SIG-M5 treated with dmso at 0.1 percent for 504 hours (cell line): ENCODE data around the gene DACH1.

Experiments used
- DNase-seq: peaks from one replicate; lab custom pipeline; 2025; ENCODE audit not compliant: unreplicated experiment; lab: John Stamatoyannopoulos, UW

DACH1 gene

DNA sequence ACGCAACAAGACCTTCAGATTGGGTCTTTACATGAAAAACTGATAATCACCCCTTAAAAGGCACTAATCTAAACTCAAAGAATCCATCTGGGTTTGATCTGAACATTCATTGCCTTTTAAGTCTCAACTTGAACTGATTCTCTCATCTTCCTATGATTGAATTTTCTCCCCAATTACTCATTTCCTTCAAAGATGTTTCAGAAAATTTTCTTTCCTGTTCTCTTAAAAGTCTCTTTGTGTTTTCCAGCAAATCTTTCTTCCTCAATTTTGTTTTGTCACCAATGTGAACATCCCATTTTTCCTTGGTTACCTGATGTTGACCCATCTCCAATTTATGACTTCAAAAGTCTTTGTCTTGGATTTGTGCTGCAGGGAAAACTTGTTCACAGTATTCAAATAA lies 234.3 kb downstream of the DACH1 start:
- no peak for DNase-seq

- no peak for DNase-seq
These were observed 234.8 kb downstream of the DACH1 start for GRCh38 chr13:71632206-71632605.

DNA sequence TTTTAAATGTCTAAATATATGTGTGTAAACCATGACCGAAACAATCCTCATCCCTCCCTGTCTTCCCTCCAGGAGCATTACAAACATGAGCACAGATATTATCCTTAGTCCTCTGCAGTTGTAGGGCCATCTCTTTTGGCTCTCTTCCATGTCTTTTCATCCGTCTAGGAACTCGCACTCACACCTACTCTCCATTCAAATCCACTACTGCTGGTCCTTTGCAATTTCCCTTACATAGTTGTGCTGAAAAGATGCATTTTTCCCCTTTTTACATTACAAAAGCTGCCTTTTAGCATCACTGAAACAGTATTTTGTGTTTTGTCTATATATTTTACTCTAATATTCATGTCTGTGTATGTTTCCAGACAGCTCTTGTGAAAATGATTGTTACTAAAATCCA lies 237.8 kb downstream of the DACH1 start:
- DNase-seq = no peak

DNA sequence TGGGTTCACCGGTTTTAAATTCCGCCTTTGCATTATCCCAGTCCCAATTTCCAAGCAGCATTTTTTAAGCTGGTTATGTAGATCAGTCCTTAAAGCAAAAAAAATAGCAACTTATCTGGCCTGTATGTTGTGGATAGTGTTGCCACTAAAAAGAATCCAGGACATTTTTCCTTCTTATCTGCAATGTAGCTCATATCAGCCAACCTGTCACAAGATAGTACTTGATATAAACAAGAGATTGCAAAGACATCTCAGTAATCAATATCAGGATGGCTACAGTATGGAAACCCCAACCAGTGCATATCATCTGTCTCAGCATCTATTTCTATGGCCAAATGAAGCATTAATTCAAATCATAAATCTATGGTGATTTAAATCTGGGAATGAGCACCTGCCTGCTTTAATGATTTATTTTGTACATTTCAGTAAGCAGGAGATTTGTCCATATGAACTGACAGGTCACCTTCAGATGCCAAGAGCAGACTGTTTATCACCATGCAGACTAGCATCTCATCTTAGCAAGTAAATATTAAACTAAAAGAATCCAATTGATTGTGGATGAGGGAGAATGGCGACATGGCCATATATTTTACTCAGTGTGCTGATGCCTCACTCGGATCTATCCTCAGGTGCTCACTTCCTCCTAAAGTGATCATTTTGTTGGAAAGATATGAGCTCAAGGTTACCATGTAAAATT lies 240.4 kb downstream of the DACH1 start:
- no peak for DNase-seq

DNA sequence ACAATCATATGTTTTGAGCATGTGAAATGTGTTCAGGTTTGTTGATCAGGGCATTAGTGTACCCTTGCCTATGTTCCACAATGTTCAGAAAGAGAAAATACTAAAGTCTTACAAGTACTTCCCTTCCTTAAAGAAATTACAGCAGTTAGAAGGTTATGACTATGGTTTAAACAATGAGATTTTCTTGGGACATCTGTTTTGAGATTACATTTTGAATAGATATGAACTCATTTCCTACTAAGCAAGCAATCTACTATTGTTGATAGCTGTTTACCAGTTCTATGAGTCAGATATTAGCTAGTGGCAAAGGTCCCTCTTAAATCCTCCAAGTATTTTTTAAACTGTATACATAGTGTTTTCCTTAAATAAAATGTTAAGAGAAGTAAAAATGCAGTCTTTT lies 241.3 kb downstream of the DACH1 start:
- no peak for DNase-seq

- no peak for DNase-seq
These were observed 242.1 kb downstream of the DACH1 start for GRCh38 chr13:71624653-71625600.

DNA sequence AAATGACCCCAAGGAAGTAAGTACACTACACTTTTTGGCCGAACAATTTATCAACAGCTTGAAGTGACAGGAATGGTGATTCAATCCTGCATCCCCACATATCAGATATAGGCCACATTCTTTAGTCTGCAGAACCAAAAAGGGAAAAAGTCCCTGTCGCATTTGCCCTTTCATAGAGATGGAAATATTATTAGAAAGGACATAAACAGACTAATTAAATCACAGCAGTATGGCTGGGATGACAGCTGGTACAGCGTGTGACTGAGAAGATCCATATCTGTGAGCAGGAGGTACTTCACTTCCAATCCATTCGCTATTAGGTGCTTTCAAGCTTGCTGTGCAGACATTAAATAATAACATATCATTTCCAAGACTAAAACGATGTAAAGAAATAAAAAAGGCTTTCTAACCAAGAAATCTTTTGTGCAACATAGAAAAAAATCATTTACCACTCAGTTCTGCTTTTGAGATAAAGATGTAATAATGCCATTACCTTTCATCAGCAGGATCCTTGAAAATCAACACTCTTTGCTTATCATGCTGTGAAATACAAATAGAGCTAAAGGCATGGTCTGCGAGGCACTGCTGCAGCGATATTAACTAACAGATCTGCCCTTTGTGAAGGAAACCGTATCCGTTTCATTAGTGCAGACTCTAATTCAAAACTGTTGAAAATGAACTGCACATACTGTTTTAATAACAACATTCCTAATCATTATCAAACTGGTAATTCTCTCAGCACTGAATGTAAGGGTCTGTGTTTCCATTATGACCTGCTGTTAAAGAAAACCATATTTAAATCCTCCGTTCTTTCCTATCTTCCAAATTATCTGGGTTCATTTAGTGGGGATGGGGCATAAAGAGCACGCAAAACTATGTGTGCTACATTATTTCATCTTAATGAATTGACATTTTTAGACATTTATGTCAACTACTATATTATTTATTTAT lies 245.6 kb downstream of the DACH1 start:
- no peak for DNase-seq

DNA sequence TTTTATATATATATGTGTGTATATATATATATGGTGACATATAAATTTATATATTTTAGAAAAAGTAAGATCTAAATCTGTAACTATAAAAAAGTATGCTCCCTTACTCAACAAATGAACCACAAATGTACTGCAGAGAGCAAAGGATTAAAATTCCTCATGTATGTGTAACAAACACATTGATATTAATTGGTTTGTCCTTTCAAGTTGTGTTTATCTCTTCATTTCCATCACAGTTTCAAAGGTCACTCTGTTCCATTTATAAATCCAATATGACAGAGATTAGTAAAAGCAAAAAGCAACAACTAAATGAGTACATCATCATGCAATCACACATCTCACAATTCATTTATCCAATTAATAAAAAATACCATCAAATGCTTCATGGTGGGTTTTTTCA lies 247.9 kb downstream of the DACH1 start:
- no peak for DNase-seq

GRCh38 chr13:71618159-71618558 lies 248.8 kb downstream of the DACH1 start:
- DNase-seq = no peak

- DNase-seq = no peak
These were observed 249.7 kb downstream of the DACH1 start for GRCh38 chr13:71617265-71617664.

GRCh38 chr13:71613066-71613745 lies 253.8 kb downstream of the DACH1 start:
- peak; percentile 63 for DNase-seq

DNA sequence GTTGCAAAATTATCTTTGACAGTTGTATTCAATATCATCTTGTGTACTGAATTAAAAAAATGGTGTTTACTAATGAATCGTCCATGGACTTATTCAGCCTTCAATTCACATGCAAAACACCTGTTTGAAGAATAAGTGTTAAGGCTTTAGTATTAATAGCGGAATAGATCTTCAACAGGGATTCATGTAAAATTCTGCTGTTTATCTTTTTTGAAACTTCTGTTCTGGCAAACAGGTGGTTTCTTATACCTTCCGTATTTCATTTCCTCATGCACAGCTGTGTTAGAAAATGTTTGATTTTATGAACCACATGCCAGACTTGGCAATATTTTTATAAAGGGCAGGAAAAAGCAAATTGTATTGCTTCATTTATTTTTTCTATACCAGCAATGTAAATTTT lies 255.7 kb downstream of the DACH1 start:
- no peak for DNase-seq

DNA sequence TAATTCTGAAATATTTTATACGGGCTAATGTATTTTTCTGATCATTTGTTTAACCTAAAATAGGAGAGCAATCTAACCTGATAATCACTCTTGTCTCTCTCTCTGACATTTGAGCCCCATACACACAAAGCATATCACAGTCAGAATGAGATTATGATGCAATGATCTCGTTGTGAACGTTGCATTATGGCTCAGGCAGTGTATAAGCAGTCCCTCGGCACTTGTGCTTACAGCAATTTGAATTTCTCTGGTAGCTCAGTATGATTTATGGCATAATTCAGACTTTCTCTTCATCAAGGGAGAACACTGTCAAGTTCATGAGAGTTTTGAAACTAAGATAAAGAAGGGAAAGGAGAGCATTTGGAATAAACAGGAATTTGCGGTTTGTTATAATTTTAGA lies 256.1 kb downstream of the DACH1 start:
- no peak for DNase-seq

DNA sequence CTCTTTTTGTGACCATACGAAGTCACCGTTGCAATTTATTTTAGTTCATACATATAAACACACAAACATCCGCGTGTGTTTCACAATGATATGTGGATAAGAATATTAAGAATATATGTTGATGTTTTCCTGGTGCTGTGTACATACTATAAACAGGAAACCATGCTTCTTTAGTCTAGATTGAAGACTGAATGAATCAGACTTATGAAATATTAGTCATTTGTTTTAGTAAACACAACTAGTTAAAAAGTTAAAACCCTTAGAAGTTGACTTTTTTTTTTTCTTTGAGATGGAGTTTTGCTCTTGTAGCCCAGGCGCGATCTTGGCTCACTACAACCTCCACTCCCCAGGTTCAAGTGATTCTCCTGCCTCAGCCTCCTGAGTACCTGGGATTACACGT lies 257.7 kb downstream of the DACH1 start:
- no peak for DNase-seq

DNA sequence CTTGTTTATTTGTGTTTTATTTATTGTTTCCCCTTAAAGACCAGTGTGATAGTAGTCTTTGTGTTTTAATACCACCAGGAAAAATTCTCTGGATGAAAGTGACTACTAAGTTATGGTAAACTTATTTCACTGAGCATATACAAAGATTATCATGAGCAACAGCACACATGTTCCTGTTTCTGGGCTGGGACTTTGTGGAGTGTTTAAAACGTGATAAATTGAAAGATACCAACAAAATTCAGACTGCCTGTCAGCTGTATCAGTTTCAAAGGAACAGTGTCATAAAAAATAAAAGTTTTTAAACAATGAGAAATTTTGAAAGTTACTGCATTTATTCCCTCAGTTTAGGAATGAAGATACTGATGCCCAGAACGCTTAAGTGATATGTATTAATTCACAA lies 259.4 kb downstream of the DACH1 start:
- DNase-seq = no peak

DNA sequence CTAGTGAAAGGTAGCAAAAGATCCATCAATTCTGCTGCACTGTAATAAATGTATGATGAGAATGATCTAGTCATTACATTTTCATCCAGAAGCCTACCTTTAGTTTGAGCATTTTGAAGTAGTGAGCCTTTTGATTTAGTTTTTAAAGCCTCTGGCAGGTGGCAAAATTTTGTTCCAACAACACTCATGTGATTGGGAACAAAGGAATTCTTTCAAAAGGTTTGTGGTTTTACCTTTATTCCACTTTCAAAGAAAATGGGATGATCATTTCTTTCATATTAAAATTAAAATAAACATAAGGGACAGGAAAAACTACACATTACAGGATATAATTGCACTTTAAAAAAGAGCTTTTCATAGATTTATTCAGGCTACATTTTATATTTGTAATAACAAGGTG lies 260.2 kb downstream of the DACH1 start:
- no peak for DNase-seq

GRCh38 chr13:71605744-71606143 lies 261.3 kb downstream of the DACH1 start:
- no peak for DNase-seq

DNA sequence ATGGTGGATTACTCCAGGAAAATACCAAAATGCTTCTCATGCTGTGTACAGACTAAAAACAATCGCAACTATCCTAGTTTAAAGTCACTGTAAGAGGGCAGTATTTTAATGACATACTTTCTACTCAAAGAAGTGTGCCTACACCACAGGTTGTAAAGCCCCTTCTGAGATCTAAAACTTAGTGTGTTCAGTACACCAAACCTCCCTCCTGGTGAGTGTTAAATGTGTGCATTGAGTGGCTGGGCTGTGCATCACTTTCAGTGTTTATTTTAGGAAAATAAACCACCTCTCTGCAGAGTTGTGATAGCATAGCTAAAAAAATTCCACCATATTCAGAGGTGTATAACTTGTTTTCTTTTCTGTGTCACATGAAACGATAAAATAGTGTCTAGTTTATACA lies 263.7 kb downstream of the DACH1 start:
- no peak for DNase-seq

- DNase-seq = no peak
These were observed 264.7 kb downstream of the DACH1 start for GRCh38 chr13:71602344-71602743.

DNA sequence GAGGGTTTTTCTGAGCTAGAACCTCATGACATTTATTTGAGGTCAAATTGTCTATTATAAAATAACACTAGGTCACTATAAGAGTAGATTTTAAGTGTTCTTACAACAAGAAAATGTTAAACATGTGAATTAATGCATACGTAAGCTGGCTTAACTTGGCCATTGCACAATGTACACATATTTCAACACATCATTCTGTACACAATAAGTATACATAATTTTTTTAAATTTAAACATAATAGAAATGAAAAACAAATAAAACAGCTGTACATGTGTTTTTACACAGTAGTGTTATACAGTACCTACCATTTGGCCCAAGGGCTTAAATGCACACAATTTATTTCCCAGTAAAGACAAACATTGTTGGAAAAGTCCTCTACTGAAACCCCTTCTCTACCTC lies 269.9 kb downstream of the DACH1 start:
- DNase-seq = no peak

DNA sequence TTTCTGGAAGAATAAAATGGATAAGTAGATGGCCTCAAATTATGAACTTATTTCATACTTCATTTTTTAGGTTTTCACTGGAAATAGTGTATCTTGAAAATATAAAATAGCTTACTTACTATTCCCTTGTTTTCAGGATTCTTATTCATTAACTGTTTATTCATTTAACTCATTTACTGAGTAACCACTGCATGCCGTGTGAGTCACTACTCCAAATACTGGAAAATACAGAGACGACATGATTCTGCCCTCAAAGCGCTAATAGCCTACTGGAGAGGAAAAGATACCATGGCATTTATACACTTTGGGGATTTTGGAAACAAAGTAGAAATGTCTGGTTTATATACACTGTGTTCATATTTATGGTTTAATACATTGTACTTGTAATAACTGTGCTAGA lies 270.9 kb downstream of the DACH1 start:
- no peak for DNase-seq
